Measurements from ENCODE around the gene CISTR.
"Not testable (repeated sequence)": the region's sequence is repeated elsewhere in the genome, so short reads cannot be mapped to it uniquely, and the experiment has no call there.

GRCh38 chr12:53779679-53780078, 27.9 kb upstream of the CISTR start:
- TF ChIP-seq CTCF, POLR2AphosphoS5, EP300, POLR2A (IDR thresholded peaks at IDR 0.05): not testable (repeated sequence)

Measured in sigmoid colon (tissue), 4 donors.